Naive thymus-derived CD8-positive, alpha-beta T cell (primary cell): ENCODE measurements around the gene TSPAN1. TPM values are rescaled to one million over a fixed set of nuclear protein-coding genes. Genes with fewer than 3 reads are reported as not detected.

Experiments used
- ATAC-seq, 2 donors: fragments of 150-1000 bp; cut with Tn5 transposase in 1 of 2; sonication (Bioruptor Pico), chemical (Tn5 transposase) in 1 of 2; 1 replicate in 1 of 2; 2 replicates in 1 of 2; pipeline ENCODE4 v1.10.0; 2021; ENCODE audit warnings: mild to moderate bottlenecking in 2 of 2, moderate library complexity in 2 of 2
- POLR2A ChIA-PET: fragments of 350-600 bp; sonication (Branson Sonifier 250); formaldehyde crosslinking; loops from one replicate; lab custom pipeline; 2021; ENCODE audit warnings: antibody characterized with exemption; lab: Charles Lee
- DNase-seq, 10 donors: peaks; one replicate each; pipeline versions ENCODE4 v3.0.0 to v3.0.0-alpha.2; 2020 to 2022
- H3K27ac Mint-ChIP-seq, 10 donors: one replicate each; pipeline ENCODE4 v1.8.0; 2020 to 2022; ENCODE audit warnings: mild to moderate bottlenecking in 10 of 10, mixed read lengths in 10 of 10, moderate library complexity in 4 of 10, inconsistent platforms in 1 of 10
- H3K27me3 Mint-ChIP-seq, 5 donors: one replicate each; pipeline ENCODE4 v1.8.0; 2021 to 2022; ENCODE audit warnings: mixed read lengths in 5 of 5
- H3K36me3 Mint-ChIP-seq, 3 donors: one replicate each; pipeline ENCODE4 v1.8.0; 2020 to 2022; ENCODE audit warnings: mixed read lengths in 3 of 3, mild to moderate bottlenecking in 2 of 3, inconsistent platforms in 1 of 3
- H3K4me1 Mint-ChIP-seq, 4 donors: one replicate each; pipeline ENCODE4 v1.8.0; 2021 to 2022; ENCODE audit warnings: mixed read lengths in 4 of 4
- H3K4me3 Mint-ChIP-seq, 10 donors: one replicate each; pipeline ENCODE4 v1.8.0; 2020 to 2022; ENCODE audit warnings: mild to moderate bottlenecking in 10 of 10, mixed read lengths in 10 of 10, moderate library complexity in 6 of 10, inconsistent platforms in 1 of 10
- H3K9me3 Mint-ChIP-seq, 9 donors: one replicate each; pipeline ENCODE4 v1.8.0; 2020 to 2022; ENCODE audit warnings: mixed read lengths in 9 of 9, mild to moderate bottlenecking in 3 of 9, inconsistent platforms in 1 of 9, moderate library complexity in 1 of 9
- polyA plus RNA-seq, 3 donors: library from polyadenylated mRNA; unstranded; fragments of 300-500 nt; fragmentation: Illumina TruSeq; gene quantifications; one replicate each; pipeline ENCODE4 v1.2.3, GENCODE V29; 2021
- total RNA-seq, 8 experiments: library from RNA in 2 of 8; stranded (reverse) in 2 of 8; gene quantifications; one replicate each; pipeline ENCODE4 v1.2.3 and lab custom pipeline; 2021 to 2026

The TSPAN1 gene
- total and polyA plus RNA-seq, 5 experiments from 2014 or later = not detected

DNA sequence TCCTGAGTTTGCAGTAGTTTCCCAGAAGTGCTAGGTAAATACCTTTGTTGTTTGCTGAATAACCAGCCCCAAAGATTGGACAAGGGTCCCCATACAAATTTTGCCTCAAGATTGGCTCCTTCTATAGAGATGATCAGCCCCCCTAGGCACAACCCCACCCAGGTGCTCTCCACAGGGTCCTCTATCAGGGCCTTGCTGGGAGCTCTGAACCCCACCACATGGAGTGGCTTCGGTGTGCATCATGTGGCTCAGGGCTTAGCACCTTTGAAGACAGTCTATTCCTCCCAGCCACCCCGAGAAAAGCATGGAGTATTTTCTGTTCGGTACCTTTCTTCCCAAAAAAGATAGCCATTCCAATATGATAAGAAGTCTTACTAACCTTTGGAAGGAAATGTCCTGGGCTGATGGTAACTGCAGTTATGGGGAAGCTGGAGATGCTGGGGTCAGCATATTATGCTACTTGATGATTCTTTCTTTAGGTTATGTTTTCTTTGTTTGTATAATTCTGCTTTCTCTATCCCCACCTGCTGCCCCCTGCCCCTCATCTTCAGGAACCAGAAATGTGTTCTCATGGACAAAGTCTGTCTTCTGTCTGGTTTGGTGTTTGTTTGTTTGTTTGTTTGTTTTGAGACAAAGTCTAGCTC is 5.0 kb upstream of the TSPAN1 start:
- H3K27me3 Mint-ChIP-seq = peaks cover 0 to 9% (median 4%) of the 10 kb centered on the region in 5 donors
- peak overlapping the region in 1 of 10 donors; percentile 39 for H3K4me3 Mint-ChIP-seq
- ATAC-seq = no peak
- no peaks in the 10 kb centered on the region for H3K36me3 Mint-ChIP-seq
- DNase-seq = no peak
- POLR2A ChIA-PET = interaction anchor here (0.5 kb wide), 1 partner anchor 490 kb away, joined by 5 read pairs; no protein-coding TSS in a partner anchor
- H3K27ac Mint-ChIP-seq = peak overlapping the region in 1 of 10 donors; percentile 49
- H3K9me3 Mint-ChIP-seq = no peaks in the 10 kb centered on the region
- peaks cover 15 to 21% (median 19%) of the 10 kb centered on the region in 4 donors for H3K4me1 Mint-ChIP-seq

DNA sequence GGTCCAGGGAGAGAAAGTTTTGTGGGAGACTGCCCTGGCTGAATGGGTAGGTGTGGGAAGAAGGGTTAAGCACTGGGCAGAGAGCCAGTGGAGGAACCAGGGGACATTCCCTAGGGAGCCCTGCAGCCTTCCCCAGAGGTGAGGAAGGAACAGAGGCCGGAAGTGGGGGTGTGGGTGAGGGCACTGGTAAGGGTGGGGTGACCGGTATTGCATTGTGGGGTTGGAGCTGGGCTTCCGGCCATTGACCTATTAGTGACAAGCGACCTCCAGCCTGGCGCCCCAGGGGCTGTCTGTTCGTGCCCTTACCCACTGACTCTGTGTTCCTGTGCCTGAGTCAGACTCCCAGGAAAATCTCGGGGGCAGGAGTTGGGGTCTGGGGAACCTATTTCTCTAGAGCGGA is 3.5 kb upstream of the TSPAN1 start:
- no peaks in the 10 kb centered on the region for H3K9me3 Mint-ChIP-seq
- H3K36me3 Mint-ChIP-seq = no peaks in the 10 kb centered on the region
- POLR2A ChIA-PET = no interaction called here

DNA sequence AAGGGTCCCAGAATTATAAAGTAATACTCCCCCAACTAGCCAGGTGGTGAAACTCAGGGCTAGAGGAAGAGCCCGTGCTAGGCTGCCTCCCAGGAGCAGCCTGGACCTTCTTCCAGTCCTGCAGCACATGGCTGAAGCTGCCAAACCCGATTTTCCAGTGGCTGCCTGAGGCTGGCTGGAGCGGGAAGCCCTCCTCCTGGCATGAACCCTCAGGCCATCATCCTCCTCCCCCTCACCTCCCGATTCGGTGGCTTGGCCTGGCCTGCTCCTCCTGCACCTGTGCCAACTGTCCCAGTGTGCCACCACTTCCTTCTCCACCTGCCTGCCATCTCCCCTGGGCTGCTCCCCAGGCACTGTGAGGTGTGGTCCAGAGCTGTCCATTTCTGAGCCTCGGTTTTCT is 3.0 kb upstream of the TSPAN1 start:
- Mint-ChIP-seq H3K4me1 (peaks cover 8 to 13% (median 11%) of the 10 kb centered on the region in 4 donors), H3K9me3 (no peaks in the 10 kb centered on the region), H3K27me3 (peaks cover 0 to 9% (median 4%) of the 10 kb centered on the region in 5 donors), H3K36me3 (no peaks in the 10 kb centered on the region), H3K4me3 (no peak overlapping the region), H3K27ac (peak overlapping the region in 1 of 10 donors; percentile 43)
- no peak for DNase-seq
- POLR2A ChIA-PET = no interaction called here
- no peak for ATAC-seq

More for the DNA sequence above, 3.5 kb upstream of the TSPAN1 start:
- Mint-ChIP-seq H3K4me1 (peaks cover 12 to 18% (median 16%) of the 10 kb centered on the region in 4 donors), H3K27me3 (peaks cover 0 to 9% (median 4%) of the 10 kb centered on the region in 5 donors), H3K27ac (peak overlapping the region in 1 of 10 donors; percentile 59), H3K4me3 (no peak overlapping the region)
- DNase-seq (no peak), ATAC-seq (no peak)

DNA sequence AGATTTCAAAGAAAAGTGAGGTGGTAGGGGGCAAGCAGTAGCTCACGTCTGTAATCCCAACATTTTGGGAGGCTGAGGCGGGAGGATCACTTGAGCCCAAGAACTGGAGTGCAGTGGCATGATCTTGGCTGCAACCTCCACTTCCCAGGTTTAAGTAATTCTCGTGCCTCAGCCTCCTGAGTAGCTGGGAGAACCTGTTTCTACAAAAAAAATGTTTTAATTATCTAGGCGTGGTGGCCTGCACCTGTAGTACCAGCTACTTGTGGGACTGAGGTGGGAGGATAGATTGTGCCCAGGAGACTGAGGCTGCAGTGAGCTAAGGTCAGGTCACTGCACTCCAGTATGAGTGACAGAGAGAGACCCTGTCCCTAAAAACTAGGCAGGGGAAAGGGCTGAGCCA is 2.6 kb upstream of the TSPAN1 start:
- no peaks in the 10 kb centered on the region for H3K9me3 Mint-ChIP-seq
- H3K27ac Mint-ChIP-seq = peak overlapping the region in 1 of 10 donors; percentile 54
- no peaks in the 10 kb centered on the region for H3K36me3 Mint-ChIP-seq
- no peak for ATAC-seq
- peaks cover 3 to 8% (median 6%) of the 10 kb centered on the region in 4 donors for H3K4me1 Mint-ChIP-seq
- POLR2A ChIA-PET = no interaction called here
- H3K27me3 Mint-ChIP-seq = peaks cover 0 to 9% (median 4%) of the 10 kb centered on the region in 5 donors
- DNase-seq = no peak
- no peak overlapping the region for H3K4me3 Mint-ChIP-seq

DNA sequence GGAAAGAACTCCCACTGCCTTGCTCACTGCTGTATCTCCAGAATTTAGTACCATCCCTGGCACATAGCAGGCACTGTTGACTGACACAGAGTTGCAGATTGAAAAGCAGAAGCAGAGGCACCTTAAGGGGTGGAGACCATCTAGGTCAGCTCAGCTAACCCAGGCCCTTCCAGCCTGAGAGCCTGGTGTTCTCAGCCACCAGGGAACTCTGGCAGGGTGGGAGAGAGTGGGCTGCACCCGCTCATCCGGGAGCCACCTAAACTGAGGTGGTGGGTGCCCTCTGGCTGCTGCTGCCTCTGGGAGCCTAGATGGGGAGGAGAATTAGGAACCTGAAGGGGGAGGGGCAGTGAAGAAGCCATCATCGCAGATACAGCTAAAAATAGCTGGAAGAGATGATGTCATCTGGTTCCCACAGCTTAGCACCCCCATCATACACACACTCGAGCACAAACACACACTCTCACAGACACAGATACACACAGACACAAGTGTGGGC is 1.5 kb upstream of the TSPAN1 start:
- POLR2A ChIA-PET = no interaction called here
- no peaks in the 10 kb centered on the region for H3K36me3 Mint-ChIP-seq
- DNase-seq (no peak), ATAC-seq (no peak)
- H3K4me1 Mint-ChIP-seq = peaks cover 0 to 2% (median 0%) of the 10 kb centered on the region in 4 donors
- H3K27me3 Mint-ChIP-seq = peaks cover 0 to 9% (median 4%) of the 10 kb centered on the region in 5 donors
- peak overlapping the region in 1 of 10 donors; percentile 30 for H3K27ac Mint-ChIP-seq
- no peak overlapping the region for H3K4me3 Mint-ChIP-seq
- H3K9me3 Mint-ChIP-seq = no peaks in the 10 kb centered on the region

DNA sequence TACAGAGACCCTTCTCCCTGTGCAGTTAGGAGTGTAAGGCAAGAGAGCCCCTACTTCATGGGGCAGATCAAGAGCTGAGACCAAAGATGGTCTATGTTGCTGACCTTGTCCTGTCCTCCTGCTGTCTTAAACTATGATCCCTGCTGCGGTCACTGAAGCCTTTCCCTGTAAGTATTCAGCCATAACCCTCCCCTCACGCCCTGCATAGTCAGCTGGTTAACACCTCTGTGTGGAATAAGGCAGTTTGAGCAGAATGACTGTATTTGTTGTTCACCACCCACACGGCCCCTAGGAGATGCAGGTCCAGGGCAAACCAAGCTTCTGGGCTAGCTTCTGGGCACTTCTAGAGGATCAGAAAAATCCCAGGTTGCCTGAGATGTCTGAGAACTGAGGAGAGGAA is 356 bp downstream of the TSPAN1 start:
- H3K9me3 Mint-ChIP-seq = no peaks in the 10 kb centered on the region
- DNase-seq = no peak
- POLR2A ChIA-PET = no interaction called here
- H3K36me3 Mint-ChIP-seq = no peaks in the 10 kb centered on the region
- no peak for ATAC-seq
- H3K27me3 Mint-ChIP-seq = peaks cover 0 to 9% (median 4%) of the 10 kb centered on the region in 5 donors
- no peak overlapping the region for H3K27ac Mint-ChIP-seq
- H3K4me3 Mint-ChIP-seq = no peak overlapping the region
- peaks cover 0 to 2% (median 0%) of the 10 kb centered on the region in 4 donors for H3K4me1 Mint-ChIP-seq

DNA sequence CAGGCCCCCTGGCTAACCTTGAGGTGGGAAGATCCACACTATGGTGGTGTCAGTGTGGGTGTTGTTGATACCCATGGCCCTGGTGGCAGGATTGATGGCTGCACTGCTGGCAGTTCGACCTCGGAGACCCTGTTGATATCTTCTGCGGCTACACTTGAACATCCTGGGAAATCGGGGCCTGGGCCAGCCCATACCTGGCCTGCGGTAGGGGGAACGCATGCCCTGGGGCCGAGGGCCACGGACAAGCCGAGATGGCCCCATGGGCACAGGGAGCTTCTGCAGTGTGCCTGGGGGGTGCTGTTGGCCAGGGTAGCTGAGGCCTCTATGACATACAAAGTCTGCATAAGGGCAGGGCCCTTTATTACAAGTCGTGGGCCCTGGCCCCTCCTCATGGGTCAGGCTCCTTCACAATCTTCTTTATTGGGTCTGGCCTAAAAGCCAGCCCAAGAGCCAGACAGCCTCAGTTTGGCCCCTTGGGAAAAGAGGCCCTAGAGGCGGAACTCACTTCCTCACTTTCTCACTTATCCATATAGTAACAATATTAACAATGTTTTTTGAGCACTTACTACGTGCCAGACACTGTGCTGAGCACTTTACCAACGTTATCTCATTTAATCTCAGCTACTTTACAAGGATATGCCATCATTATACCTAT is 1.5 kb downstream of the TSPAN1 start, which contains the start of gene P3R3URF:
TSS of gene P3R3URF (minus strand) at position 278 of the 655 bp plus-strand sequence. CDS start at position 261, 17 bp downstream.
- H3K27ac Mint-ChIP-seq = peak within 1 kb of the TSS in 1 of 10 donors; percentile 6
- DNase-seq (no peak), ATAC-seq (no peak)
- no peaks in the 10 kb centered on the region for H3K9me3 Mint-ChIP-seq
- no peak within 1 kb of the TSS for H3K4me3 Mint-ChIP-seq
- H3K36me3 Mint-ChIP-seq = no peaks in the 10 kb centered on the region
- POLR2A ChIA-PET = no interaction called here
- peaks cover 0 to 2% (median 0%) of the 10 kb centered on the region in 4 donors for H3K4me1 Mint-ChIP-seq
- peaks cover 0 to 7% (median 2%) of the 10 kb centered on the region in 5 donors for H3K27me3 Mint-ChIP-seq

DNA sequence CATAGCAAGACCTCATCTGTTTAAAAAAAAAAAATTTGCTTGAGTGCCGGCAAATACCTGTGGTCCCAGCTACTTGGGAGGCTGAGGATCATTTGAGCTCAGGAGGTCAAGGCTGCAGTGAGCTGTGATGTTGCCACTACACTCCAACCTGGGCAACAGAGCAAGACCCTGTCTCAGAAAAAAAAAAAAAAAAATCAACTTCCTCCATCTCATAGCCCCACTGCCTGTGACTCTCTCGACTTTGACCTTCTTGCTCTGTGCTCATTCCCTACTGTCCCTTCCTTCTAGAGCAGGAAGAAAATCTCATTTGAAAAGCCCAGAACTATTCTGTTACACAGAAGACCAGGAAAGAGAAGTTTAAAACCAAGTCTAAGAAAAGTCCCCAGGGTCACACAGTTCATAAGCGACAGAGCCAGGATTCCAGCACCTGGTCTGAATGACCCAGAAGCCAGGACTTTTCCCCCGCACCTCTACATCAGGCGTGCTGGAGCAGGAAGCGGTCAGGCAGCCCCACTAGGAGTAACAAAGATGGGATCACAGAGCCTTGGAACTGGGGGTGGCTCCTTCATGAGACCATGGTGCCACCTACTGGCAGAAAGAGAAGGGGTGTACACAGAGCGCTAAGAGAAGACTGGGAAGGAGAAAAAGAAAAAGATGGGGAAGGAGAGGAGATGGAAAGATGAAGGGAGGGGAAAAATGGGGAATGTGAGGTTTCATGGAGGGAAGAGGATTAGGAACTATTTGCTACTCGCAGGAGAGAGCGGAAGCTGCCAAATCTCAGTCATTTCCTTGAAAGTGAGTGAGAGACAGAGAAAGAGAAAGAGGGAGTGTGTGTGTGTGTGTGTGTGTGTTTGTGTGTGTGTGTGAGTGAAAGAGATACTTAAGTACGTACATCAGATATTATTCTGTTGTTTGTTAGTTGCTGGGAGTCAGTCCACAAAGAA is 4.5 kb downstream of the TSPAN1 start:
- Mint-ChIP-seq H3K9me3 (no peaks in the 10 kb centered on the region), H3K27me3 (no peaks in the 10 kb centered on the region), H3K4me1 (peaks cover 5 to 8% (median 7%) of the 10 kb centered on the region in 4 donors), H3K4me3 (no peak overlapping the region), H3K36me3 (no peaks in the 10 kb centered on the region), H3K27ac (no peak overlapping the region)
- POLR2A ChIA-PET = no interaction called here
- ATAC-seq (peak; percentile 83 to 95), DNase-seq (peak; percentile 28 to 85 (median 62))

DNA sequence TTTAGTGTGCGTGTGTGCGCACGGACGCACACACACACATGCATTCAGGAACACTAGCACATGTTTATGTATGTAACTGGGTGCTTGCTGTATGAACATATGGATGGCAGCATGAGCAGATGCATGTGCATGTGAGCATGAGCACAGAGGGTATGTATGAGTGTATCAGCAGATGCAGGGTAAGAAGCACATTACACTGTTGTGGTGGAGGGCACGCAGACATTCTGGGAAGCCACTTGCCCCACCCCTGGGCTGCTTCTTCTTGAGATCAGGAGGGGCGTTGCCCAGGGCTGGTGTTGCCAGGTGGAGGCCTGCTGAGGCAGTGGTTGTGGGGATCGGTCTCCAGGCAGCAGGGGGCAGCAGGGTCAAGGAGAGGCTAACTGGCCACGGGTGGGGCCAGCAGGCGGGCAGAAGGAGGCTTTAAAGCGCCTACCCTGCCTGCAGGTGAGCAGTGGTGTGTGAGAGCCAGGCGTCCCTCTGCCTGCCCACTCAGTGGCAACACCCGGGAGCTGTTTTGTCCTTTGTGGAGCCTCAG is 5.3 kb downstream of the TSPAN1 start:
- Mint-ChIP-seq H3K36me3 (no peaks in the 10 kb centered on the region), H3K9me3 (no peaks in the 10 kb centered on the region), H3K27ac (no peak overlapping the region), H3K4me3 (no peak overlapping the region), H3K27me3 (no peaks in the 10 kb centered on the region), H3K4me1 (peaks cover 10 to 16% (median 14%) of the 10 kb centered on the region in 4 donors)
- ATAC-seq (no peak), DNase-seq (no peak)
- POLR2A ChIA-PET = interaction anchor here (0.6 to 0.8 kb wide), 2 partner anchors 43 to 184 kb away, joined by 3 read pairs; no protein-coding TSS in a partner anchor

DNA sequence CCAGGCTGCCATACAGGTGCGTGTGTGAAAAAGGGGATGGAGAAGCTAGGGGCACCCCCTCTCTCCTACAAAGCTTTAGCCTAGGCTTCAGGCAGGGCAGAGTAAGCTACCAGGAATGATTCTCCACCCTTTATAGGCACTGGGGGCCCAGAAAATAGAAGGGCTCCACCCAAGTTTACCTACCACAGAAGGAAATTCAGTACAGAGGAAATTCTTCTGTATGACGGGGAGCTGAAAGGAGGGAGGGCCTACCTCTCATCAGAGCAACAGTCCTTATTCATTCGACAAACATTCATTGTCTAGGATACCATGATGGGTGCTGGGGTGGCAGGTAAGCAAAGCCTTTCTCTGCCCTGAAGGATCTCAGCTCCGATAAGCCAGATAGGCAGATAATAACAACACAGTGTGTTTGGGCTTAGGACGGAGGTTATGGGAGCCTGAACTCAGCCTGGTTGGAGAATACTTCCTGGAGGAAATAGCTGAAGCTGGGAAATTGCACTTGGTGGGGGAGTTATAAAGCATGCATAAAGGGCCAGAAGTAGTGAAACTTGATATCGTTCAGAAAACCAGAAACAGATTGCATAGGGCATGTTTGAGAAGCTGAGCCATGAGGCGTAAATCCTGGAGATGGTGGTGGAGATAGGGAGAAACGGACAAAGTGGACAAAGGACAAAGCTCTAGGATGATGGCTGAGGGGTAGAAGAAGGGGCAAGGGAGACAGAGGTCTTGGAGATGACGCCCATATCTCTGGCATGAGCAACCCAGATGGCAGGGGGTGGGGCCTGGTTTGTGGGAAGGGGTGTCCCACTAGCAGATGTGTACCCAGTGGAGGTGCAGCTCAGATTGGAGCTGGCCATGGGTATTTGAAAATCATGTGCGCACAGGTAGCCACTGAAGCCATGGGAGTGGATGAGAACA is 6.7 kb downstream of the TSPAN1 start:
- DNase-seq = no peak

More for the DNA sequence above, 6.7 kb downstream of the TSPAN1 start:
- H3K9me3 Mint-ChIP-seq = no peaks in the 10 kb centered on the region
- no peaks in the 10 kb centered on the region for H3K27me3 Mint-ChIP-seq
- H3K36me3 Mint-ChIP-seq = no peaks in the 10 kb centered on the region
- ATAC-seq = no peak
- H3K27ac Mint-ChIP-seq = peak overlapping the region in 1 of 10 donors; percentile 51
- POLR2A ChIA-PET = no interaction called here
- H3K4me3 Mint-ChIP-seq = no peak overlapping the region
- H3K4me1 Mint-ChIP-seq = peaks cover 12 to 22% (median 19%) of the 10 kb centered on the region in 4 donors
